Esophagus squamous epithelium (tissue), 5 donors: ENCODE data around the gene CACNA2D3. TPM values are rescaled to one million over a fixed set of nuclear protein-coding genes. Genes with fewer than 3 reads are reported as not detected.
"Not testable (repeated sequence)": the region's sequence is repeated elsewhere in the genome, so short reads cannot be mapped to it uniquely, and the experiment has no call there.

Experiments used
- DNase-seq: peaks from one replicate; lab custom pipeline; 2025; lab: John Stamatoyannopoulos, UW
- H3K27ac ChIP-seq, 4 donors: fragments of 200-600 bp; sonication (generic); one replicate each; pipeline ENCODE4 v1.5.1; 2016 to 2019; ENCODE audit warnings: mild to moderate bottlenecking in 1 of 4
- H3K27me3 ChIP-seq, 4 donors: fragments of 200-600 bp; sonication (generic); 1 replicate in 3 of 4; 2 replicates in 1 of 4; pipeline versions ENCODE4 v1.5.1 to v1.6.0; 2017 to 2021; ENCODE audit warnings: antibody characterized with exemption in 1 of 4
- H3K36me3 ChIP-seq, 3 donors: fragments of 200-600 bp; sonication (generic); one replicate each; pipeline ENCODE4 v1.5.1; 2016 to 2019
- H3K4me1 ChIP-seq, 3 donors: fragments of 200-600 bp; sonication (generic); one replicate each; pipeline ENCODE4 v1.5.1; 2017 to 2019
- H3K4me3 ChIP-seq, 4 donors: fragments of 200-600 bp; sonication (generic); 1 replicate in 3 of 4; 2 replicates in 1 of 4; pipeline ENCODE4 v1.5.1; 2016 to 2019; ENCODE audit warnings: mild to moderate bottlenecking in 2 of 4, moderate library complexity in 1 of 4
- H3K9me3 ChIP-seq, 3 donors: fragments of 200-600 bp; sonication (generic); one replicate each; pipeline ENCODE4 v1.5.1; 2016 to 2019
- POLR2A ChIP-seq, 4 donors: fragments of 450-650 bp; IDR thresholded peaks; one replicate each; pipeline ENCODE4 v1.6.1; 2017; ENCODE audit warnings: antibody characterized with exemption in 4 of 4, mild to moderate bottlenecking in 4 of 4, moderate library complexity in 3 of 4
- WGBS, 2 donors: methylation state at CpG; one replicate each; pipeline ENCODE4 v1.1.5; 2018; 5-methylcytosine and 5-hydroxymethylcytosine counted together
- intact Hi-C: fragments of 100-400 bp; cut with DNase I; formaldehyde crosslinking; loops from one replicate; pipeline ENCODE4 v1.15.0; 2022
- total RNA-seq, 4 donors: library from RNA; depleted of rRNA; stranded (reverse); fragments of >200 nt; gene quantifications; one replicate each; pipeline ENCODE4 v1.1.0, GENCODE V29; 2016
- TF ChIP-seq, protein P1 (sequence below), 6 experiments: fragments of 450-650 bp in 4 of 6; fragments of 200-600 bp in 2 of 6; sonication (generic) in 2 of 6; IDR thresholded peaks; one replicate each; pipeline ENCODE4 v1.5.1; 2016 to 2019; ENCODE audit warnings: antibody characterized with exemption in 6 of 6, mild to moderate bottlenecking in 4 of 6, moderate library complexity in 4 of 6
- donor health status: DM: yes; HTN: yes; CAD: no.

CACNA2D3 gene
- total RNA-seq, 4 donors from 2014 or later = 1.2 to 7.1 (median 5.1) TPM

GRCh38 chr3:55091381-55092225, 969.3 kb downstream of the CACNA2D3 start:
- WGBS, 2 donors = 66 to 83% methylated on average over 5 to 7 of the region's 7 CpGs
- H3K4me3 ChIP-seq = no peak overlapping the region
- no peaks in the 10 kb centered on the region for H3K27me3 ChIP-seq
- H3K36me3 ChIP-seq = no peaks in the 10 kb centered on the region
- H3K9me3 ChIP-seq = no peaks in the 10 kb centered on the region
- peaks cover 0 to 33% (median 0%) of the 10 kb centered on the region in 3 donors for H3K4me1 ChIP-seq
- DNase-seq = no peak
- intact Hi-C loops = no loop called here
- no peak for TF ChIP-seq POLR2A (IDR thresholded peaks at IDR 0.05)
- TF ChIP-seq, protein P1, sequence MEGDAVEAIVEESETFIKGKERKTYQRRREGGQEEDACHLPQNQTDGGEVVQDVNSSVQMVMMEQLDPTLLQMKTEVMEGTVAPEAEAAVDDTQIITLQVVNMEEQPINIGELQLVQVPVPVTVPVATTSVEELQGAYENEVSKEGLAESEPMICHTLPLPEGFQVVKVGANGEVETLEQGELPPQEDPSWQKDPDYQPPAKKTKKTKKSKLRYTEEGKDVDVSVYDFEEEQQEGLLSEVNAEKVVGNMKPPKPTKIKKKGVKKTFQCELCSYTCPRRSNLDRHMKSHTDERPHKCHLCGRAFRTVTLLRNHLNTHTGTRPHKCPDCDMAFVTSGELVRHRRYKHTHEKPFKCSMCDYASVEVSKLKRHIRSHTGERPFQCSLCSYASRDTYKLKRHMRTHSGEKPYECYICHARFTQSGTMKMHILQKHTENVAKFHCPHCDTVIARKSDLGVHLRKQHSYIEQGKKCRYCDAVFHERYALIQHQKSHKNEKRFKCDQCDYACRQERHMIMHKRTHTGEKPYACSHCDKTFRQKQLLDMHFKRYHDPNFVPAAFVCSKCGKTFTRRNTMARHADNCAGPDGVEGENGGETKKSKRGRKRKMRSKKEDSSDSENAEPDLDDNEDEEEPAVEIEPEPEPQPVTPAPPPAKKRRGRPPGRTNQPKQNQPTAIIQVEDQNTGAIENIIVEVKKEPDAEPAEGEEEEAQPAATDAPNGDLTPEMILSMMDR (IDR thresholded peaks at IDR 0.05) = no peak
- H3K27ac ChIP-seq = no peak overlapping the region

- H3K27ac ChIP-seq = no peak overlapping the region
- no peaks in the 10 kb centered on the region for H3K9me3 ChIP-seq
- peaks cover 0 to 23% (median 0%) of the 10 kb centered on the region in 3 donors for H3K4me1 ChIP-seq
- H3K4me3 ChIP-seq = no peak overlapping the region
- no peak for DNase-seq
- intact Hi-C loops = no loop called here
- TF ChIP-seq, protein P1 (IDR thresholded peaks at IDR 0.05) = no peak
- TF ChIP-seq POLR2A (IDR thresholded peaks at IDR 0.05) = no peak
- H3K36me3 ChIP-seq = no peaks in the 10 kb centered on the region
- no peaks in the 10 kb centered on the region for H3K27me3 ChIP-seq
These were observed 972.3 kb downstream of the CACNA2D3 start for GRCh38 chr3:55094676-55095075.

DNA sequence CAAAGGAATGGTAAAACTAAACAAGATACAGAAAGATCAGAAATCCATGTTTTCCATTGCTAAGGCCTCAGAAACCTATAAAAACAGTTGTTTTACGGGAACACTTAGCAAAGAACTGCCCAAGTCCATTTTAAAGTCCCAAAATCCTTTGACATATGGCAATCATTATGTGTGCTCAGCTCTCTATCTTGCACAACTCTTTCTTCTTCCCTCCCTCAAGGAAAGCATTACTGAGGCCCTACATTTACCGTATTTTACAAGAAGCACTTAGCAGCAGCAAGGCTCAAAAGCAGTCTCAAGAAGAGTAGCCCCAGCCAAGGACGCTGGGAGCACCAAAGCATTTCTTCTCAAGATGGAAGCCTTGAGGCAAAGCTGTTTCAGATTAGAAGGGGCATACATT, 975.1 kb downstream of the CACNA2D3 start:
- intact Hi-C loops = no loop called here

DNA sequence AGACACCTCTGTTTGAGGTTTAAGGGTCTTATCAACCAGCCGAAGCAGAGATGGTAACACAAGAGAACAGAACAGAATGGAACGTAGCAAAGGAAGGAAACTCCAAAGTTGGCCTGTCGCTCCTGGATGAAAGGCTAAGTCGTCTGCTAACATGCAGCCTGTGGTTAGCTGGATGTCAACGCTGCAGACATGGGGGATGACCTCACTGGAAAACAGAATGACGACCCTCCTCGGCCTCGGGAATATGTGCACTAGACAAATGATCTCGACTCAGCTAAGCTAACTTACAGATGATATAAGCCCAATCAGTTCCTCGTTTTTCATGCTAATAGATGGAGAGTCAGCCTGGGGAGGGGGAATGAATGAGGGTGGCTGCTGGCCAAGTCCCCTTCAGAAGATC, 983.3 kb downstream of the CACNA2D3 start:
- no peak overlapping the region for H3K4me3 ChIP-seq
- H3K27me3 ChIP-seq = no peaks in the 10 kb centered on the region
- no peak for DNase-seq
- TF ChIP-seq, protein P1 (IDR thresholded peaks at IDR 0.05) = no peak
- TF ChIP-seq POLR2A (IDR thresholded peaks at IDR 0.05) = no peak
- no peaks in the 10 kb centered on the region for H3K36me3 ChIP-seq
- intact Hi-C loops = no loop called here
- H3K4me1 ChIP-seq = no peaks in the 10 kb centered on the region
- H3K27ac ChIP-seq = no peak overlapping the region
- WGBS, 2 donors = 79 to 81% methylated on average over 10 of the region's 10 CpGs
- no peaks in the 10 kb centered on the region for H3K9me3 ChIP-seq

More for the DNA sequence above, 975.1 kb downstream of the CACNA2D3 start:
- H3K36me3 ChIP-seq = no peaks in the 10 kb centered on the region
- no peaks in the 10 kb centered on the region for H3K27me3 ChIP-seq
- no peak for DNase-seq
- 50 to 85% methylated on average over 1 to 3 of the region's 3 CpGs for WGBS, 2 donors
- no peaks in the 10 kb centered on the region for H3K9me3 ChIP-seq
- peaks cover 0 to under 1% (median 0%) of the 10 kb centered on the region in 3 donors for H3K4me1 ChIP-seq
- H3K27ac ChIP-seq = no peak overlapping the region
- H3K4me3 ChIP-seq = no peak overlapping the region
- TF ChIP-seq, protein P1 (IDR thresholded peaks at IDR 0.05) = no peak
- TF ChIP-seq POLR2A (IDR thresholded peaks at IDR 0.05) = no peak

DNA sequence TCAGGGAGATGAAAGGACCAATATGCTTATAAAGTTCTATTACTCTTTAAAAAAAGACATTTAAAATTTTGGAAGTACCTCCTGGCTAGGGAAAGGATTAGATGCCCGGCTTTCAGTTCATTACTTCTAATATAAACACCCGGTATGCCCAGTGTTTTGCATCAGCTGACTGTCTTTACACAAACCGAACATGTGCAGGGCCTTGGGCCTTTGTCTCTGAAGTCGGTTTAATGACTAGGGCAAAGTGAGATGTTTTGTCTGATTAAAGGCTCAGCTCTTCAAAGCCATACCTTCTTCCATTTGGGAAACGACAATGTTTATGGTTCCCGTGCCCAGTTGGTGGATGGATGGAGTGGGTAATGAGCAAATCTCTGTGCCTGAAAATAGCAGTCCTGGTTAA, 984.8 kb downstream of the CACNA2D3 start:
- no peaks in the 10 kb centered on the region for H3K9me3 ChIP-seq
- no peak overlapping the region for H3K4me3 ChIP-seq
- H3K36me3 ChIP-seq = no peaks in the 10 kb centered on the region
- DNase-seq = no peak
- H3K27me3 ChIP-seq = no peaks in the 10 kb centered on the region
- WGBS, 2 donors = 57 to 74% methylated on average over 6 of the region's 6 CpGs
- no peaks in the 10 kb centered on the region for H3K4me1 ChIP-seq
- TF ChIP-seq POLR2A (IDR thresholded peaks at IDR 0.05) = no peak
- intact Hi-C loops = no loop called here
- no peak overlapping the region for H3K27ac ChIP-seq

DNA sequence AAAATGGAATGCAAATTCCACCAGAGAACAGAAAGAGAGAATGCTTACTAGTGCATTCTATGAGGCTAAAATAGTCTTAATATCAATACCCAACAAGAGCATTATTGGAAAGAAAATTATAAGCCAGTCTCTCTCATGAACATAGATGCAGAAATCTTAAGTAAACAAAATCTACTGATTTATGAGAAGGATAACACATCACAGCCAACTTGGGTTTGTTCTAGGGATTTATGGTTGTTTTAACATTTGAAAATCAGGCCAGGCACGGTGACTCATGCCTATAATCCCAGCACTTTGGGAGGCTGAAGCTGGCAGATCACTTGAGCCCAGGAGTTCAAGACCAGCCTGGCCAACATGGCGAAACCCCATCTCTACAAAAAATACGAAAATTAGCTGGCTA, 989.6 kb downstream of the CACNA2D3 start:
- H3K4me1 ChIP-seq, H3K27ac ChIP-seq, H3K9me3 ChIP-seq, intact Hi-C loops, H3K4me3 ChIP-seq, H3K36me3 ChIP-seq, H3K27me3 ChIP-seq, DNase-seq: not testable (repeated sequence)
- WGBS, 2 donors = 30 to 40% methylated on average over 3 of the region's 3 CpGs
